CD4-positive, alpha-beta T cell treated with Interleukin-6 for 4 hours (primary cell): ENCODE results near the gene PSAP.

Experiments
- DNase-seq: peaks from one replicate; pipeline ENCODE4 v3.0.0-alpha.2; 2020; ENCODE audit warnings: mixed read lengths

The PSAP gene

DNA sequence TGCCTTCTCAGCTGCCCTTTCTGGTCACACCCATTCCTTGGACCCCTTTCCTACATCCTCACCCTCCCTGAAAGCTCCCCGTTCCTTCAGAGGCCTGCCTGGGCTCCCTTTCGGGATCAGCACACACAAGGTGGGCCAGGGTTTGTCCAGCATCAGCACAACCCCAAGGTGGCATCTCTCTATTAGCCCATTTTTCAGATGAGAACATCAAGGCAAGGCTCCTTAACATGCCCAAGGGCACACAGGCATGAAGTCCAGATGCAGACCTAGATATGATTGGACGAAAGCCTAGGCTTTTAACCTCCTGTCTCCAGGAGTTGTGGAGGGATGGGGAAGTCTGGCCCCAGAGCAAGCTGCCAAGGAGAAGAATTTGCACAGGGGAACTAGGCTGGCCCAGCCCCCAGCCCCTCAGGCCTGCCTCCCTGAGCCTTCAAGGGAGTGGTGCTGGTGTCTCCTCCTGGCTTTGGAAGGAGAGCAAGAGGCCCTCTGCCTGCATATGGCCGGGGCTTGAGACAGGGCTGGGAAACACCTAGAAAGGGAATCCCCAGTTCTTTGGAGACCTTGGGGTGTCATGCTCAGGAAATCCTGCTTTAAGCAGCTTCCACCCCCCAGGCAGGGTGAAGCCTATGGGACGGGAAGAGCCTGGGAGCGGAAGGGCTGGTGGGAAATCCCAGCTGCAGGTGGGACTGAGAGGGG, 68.7 kb downstream of the PSAP start:
- no peak for DNase-seq

GRCh38 chr10:71780719-71781118, 70.3 kb downstream of the PSAP start:
- no peak for DNase-seq

DNA sequence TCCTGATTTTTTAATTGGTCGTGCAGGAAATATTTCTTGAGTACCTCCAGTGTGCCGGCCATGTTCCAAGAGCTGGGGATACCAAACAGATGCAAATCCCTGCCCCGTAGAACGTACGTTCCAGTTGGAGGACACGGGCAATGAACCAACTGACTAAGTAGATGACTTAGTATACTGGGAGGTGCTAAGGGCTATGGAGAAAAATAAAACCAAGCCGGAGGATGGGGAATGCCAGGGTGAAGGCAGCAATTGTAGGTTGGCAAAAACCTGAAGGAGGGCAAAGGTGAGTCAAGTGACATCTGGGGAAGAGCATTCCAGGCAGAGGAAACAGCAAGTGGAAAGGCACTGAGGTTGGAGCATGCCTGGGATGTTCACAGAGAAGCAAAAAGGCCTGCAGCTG, 70.9 kb downstream of the PSAP start:
- no peak for DNase-seq

- DNase-seq, result no peak
Observed at GRCh38 chr10:71779641-71780040, 71.4 kb downstream of the PSAP start.

DNA sequence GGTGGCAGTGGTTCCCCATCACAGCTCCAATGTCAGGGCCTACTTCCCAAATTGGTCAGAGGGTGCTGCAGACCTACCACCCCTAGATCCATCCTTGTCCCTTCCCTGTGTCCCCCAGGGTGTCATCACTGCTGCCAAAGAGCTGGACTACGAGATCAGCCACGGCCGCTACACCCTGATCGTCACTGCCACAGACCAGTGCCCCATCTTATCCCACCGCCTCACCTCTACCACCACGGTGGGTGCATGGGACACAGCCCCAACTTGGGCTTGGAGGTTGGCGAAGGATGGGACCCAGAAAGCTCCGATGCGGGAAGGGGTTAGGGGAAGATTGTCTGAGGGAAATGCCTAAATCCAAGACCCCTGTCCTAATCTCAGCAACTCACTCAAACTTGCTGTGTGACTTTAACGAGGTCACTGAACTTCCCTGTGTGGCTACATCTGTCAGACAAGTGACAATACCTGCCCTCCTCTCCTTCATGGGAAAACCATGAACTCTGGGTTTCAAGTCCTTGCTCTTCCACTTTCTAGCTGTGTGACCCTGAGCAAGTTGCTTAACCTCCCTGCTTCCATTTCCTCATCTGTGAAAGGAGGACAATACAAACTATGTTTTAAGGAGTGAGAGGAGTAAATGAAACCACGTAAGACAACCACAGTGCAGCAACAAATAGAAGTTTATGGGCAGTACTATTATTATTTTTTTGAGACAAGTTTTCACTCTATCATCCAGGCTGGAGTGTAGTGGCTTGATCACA, 72.8 kb downstream of the PSAP start:
- no peak for DNase-seq

DNA sequence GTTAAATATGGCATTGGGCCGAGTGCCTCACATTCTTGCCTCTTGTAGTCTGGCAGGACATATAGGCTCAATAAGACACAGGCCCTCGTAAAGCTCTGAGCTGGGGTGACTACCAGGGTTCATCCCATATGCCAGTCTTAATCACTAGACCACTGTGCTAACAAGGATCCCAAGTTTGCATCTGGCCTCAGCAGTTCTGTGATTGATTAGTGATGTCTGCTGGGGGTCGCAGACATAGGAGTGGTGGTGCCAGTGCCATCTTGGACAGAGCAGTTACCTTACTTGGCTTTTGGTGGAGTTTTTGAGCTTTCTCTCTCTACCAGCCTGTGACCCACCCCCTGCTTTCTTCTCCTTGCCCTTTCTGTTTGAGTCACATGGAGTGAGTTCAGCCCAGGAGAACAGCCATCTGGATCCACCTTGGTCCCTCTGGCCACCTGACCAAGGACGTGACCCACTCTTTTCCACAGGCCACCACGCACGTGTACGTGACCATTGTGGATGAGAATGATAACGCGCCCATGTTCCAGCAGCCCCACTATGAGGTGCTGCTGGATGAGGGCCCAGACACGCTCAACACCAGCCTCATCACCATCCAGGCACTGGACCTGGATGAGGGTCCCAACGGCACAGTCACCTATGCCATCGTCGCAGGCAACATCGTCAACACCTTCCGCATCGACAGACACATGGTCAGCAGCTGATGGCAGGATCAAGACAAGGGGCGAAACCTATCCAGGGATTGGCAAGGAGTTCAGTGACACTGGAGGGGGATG, 73.7 kb downstream of the PSAP start:
- no peak for DNase-seq

GRCh38 chr10:71776481-71776925, 74.5 kb downstream of the PSAP start:
- DNase-seq, result no peak

GRCh38 chr10:71774916-71775702, 75.9 kb downstream of the PSAP start:
- DNase-seq, result no peak

- DNase-seq, result peak; percentile 91
Observed at GRCh38 chr10:71773221-71773971, 77.7 kb downstream of the PSAP start, which contains the start of gene VSIR. Gene VSIR (minus strand): TSS chr10:71773520. CDS start chr10:71773439, 81 bp downstream.

- DNase-seq, result no peak
Observed at GRCh38 chr10:71772832-71773220, 78.2 kb downstream of the PSAP start.

DNA sequence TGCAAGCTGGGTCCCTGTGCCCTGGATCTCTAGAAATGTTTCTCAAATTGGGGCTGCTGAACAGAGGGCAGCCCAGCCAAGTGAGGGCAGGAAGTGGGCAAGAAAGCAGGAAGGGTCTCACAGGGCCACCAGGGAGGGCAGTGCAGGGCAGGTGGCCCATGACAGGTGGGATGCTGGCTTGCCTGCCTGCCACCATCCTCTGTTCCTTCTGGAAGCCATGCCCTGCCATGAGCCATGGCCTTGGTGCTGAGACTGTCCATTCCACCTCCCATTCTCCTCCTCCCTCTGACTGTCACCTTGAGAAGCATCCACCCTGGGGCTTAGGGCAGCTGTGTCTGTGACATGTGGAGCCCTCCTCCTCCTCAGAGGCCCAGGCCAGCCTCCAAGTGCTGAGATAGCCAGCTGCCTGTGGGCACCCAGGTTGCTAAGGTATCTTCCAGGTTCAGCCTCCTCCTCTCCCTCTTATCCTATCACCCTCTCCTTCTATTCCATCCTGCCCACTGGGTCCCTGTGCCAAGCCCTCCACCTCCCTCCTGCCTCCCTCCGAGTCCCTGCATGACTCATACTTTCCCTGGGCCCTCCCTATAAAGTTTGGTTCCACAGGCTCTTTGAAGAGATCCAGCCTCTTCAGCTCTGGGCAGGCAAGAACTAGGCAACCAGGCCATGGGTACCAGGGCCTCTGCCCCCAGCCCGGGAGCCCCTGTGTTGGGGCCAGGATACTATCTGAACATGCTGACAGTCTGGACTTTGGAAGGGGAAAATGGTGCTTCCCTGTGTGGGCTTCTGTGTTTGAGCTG, 79.0 kb downstream of the PSAP start:
- DNase-seq, result peak; percentile 33

GRCh38 chr10:71771204-71771603, 79.8 kb downstream of the PSAP start:
- no peak for DNase-seq

DNA sequence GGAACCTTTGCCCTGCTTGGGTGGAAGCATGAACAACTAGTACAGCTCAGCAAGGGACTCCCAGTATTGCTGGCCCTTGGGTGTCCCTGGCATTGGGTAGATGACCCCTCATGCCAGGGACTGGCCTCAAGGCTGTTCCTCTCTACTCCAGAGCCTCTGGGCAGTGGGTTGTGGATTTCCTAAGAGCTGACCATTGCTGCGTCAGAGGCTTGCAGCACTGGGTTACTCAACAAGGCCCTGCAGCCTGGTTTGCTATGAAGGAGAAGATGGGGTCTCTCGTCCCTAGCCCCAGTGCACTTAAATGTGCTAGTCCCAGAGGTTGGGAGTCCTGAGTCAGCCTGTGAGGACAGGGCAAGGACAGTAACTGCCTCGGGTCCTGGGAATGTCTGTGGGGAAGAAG, 80.3 kb downstream of the PSAP start:
- no peak for DNase-seq

GRCh38 chr10:71770255-71770654, 80.8 kb downstream of the PSAP start:
- DNase-seq, result no peak

GRCh38 chr10:71769279-71769823, 81.7 kb downstream of the PSAP start:
- no peak for DNase-seq

- DNase-seq, result no peak
Observed at GRCh38 chr10:71767420-71768035, 83.5 kb downstream of the PSAP start.

DNA sequence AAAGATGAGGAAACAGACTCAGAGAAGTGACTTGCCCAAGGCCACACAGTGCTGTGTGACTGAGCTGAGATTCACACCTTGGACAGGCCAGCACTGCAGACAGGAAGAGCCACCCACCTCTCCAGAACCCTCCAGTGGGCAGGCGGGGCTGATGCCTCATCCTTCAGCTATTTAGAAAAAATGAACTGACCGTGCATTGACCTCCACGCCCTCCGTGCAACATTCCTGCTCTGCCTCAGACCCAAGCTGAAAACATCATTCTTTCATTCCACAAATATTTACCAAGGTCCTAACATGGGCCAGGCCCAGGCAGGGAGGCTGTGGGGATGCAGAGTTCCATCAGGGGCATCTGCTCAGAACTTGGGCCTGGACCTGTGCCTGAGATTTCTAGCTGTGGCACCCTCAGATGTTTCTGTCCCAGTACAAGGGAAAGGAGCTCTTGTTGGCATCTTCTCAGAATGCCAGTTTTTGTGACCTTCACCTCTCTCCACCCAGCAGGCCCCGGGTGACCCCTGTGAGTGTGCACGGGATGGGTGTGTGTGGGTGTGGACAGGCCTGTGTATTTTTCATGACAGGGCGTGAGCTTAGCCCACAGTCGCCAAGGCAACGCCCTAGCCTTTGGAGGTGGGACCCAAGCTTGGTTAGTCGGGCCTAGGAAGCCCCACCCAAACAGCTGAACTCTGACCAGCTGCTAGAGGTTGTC, 84.2 kb downstream of the PSAP start:
- DNase-seq, result no peak
